Right ventricle myocardium superior (tissue), 1 donor: ENCODE data around the gene NBAS. TPM values are rescaled to one million over a fixed set of nuclear protein-coding genes. Genes with fewer than 3 reads are reported as not detected.
A peak's percentile ranks its signal among the peaks of the same experiment; 100 is the strongest.
"Not testable (repeated sequence)": the region's sequence is repeated elsewhere in the genome, so short reads cannot be mapped to it uniquely, and the experiment has no call there.

Experiments
- ATAC-seq: fragments of 200-7000 bp; cut with Tn5 transposase; one replicate; pipeline ENCODE4 v1.9.1; 2020; ENCODE audit warnings: mild to moderate bottlenecking; ENCODE audit not compliant: poor library complexity
- DNase-seq: peaks from one replicate; pipeline ENCODE4 v3.0.0-alpha.2; 2020
- intact Hi-C: fragments of 100-400 bp; cut with DNase I; formaldehyde crosslinking; loops from one replicate; pipeline ENCODE4 v1.11.2; 2022
- total RNA-seq: library from RNA; stranded (reverse); fragmentation: NEBNext Ultra II Directional; extraction: Animal tissue kit (Norgen Biotek cat#: 25700); gene quantifications from one replicate; pipeline ENCODE4 v1.2.1, GENCODE V29; 2021
- donor health status: DM: no; HTN: yes; CAD: no; lungs with severe emphysema.

NBAS gene
- total RNA-seq, 1 donor from 2014 or later: 60.7 TPM

- intact Hi-C loops: no loop called here
- ATAC-seq (no peak), DNase-seq (no peak)
These were observed 334.5 kb downstream of the NBAS start for GRCh38 chr2:15226661-15227060.

- intact Hi-C loops: no loop called here
- ATAC-seq (no peak), DNase-seq (no peak)
These were observed 336.0 kb downstream of the NBAS start for GRCh38 chr2:15225131-15225530.

- ATAC-seq: no peak
- no peak for DNase-seq
- intact Hi-C loops: no loop called here
These were observed 336.5 kb downstream of the NBAS start for GRCh38 chr2:15224641-15225040.

- intact Hi-C loops: no loop called here
- ATAC-seq (peak; percentile 39), DNase-seq (no peak)
These were observed 337.2 kb downstream of the NBAS start for GRCh38 chr2:15223887-15224286.

- DNase-seq (no peak), ATAC-seq (no peak)
- intact Hi-C loops: no loop called here
These were observed 338.3 kb downstream of the NBAS start for GRCh38 chr2:15222856-15223255.

GRCh38 chr2:15220603-15221002, 340.5 kb downstream of the NBAS start:
- ATAC-seq (no peak), DNase-seq (no peak)
- intact Hi-C loops: no loop called here

GRCh38 chr2:15218423-15219086, 342.6 kb downstream of the NBAS start:
- intact Hi-C loops: no loop called here
- ATAC-seq (no peak), DNase-seq (no peak)

- intact Hi-C loops: no loop called here
- DNase-seq: no peak
These were observed 348.9 kb downstream of the NBAS start for GRCh38 chr2:15212249-15212648.

GRCh38 chr2:15210542-15210941, 350.6 kb downstream of the NBAS start:
- ATAC-seq, intact Hi-C loops: not testable (repeated sequence)

More at GRCh38 chr2:15212249-15212648, 348.9 kb downstream of the NBAS start:
- ATAC-seq: no peak

GRCh38 chr2:15206419-15206818, 354.7 kb downstream of the NBAS start:
- intact Hi-C loops: no loop called here

More at GRCh38 chr2:15210542-15210941, 350.6 kb downstream of the NBAS start:
- DNase-seq: not testable (repeated sequence)

GRCh38 chr2:15205562-15205961, 355.6 kb downstream of the NBAS start:
- DNase-seq (no peak), ATAC-seq (no peak)
- intact Hi-C loops: no loop called here

More at GRCh38 chr2:15206419-15206818, 354.7 kb downstream of the NBAS start:
- DNase-seq (no peak), ATAC-seq (no peak)

GRCh38 chr2:15201009-15201408, 360.1 kb downstream of the NBAS start:
- no peak for ATAC-seq
- no peak for DNase-seq
- intact Hi-C loops: no loop called here

- intact Hi-C loops: no loop called here
- ATAC-seq (no peak), DNase-seq (no peak)
These were observed 360.6 kb downstream of the NBAS start for GRCh38 chr2:15200581-15200980.

- ATAC-seq: no peak
- intact Hi-C loops: no loop called here
These were observed 363.1 kb downstream of the NBAS start for GRCh38 chr2:15198051-15198450.

GRCh38 chr2:15195813-15196212, 365.3 kb downstream of the NBAS start:
- intact Hi-C loops: no loop called here
- DNase-seq (no peak), ATAC-seq (no peak)

More at GRCh38 chr2:15198051-15198450, 363.1 kb downstream of the NBAS start:
- DNase-seq: no peak

- DNase-seq: no peak
- ATAC-seq: no peak
- intact Hi-C loops: no loop called here
These were observed 369.3 kb downstream of the NBAS start for GRCh38 chr2:15191789-15192188.

- no peak for ATAC-seq
- no peak for DNase-seq
- intact Hi-C loops: no loop called here
These were observed 371.9 kb downstream of the NBAS start for GRCh38 chr2:15189216-15189615.

GRCh38 chr2:15187702-15188101, 373.4 kb downstream of the NBAS start:
- intact Hi-C loops: no loop called here
- DNase-seq: no peak
- ATAC-seq: no peak

- intact Hi-C loops: no loop called here
- DNase-seq: no peak
- no peak for ATAC-seq
These were observed 375.0 kb downstream of the NBAS start for GRCh38 chr2:15186118-15186517.

GRCh38 chr2:15184491-15184890, 376.6 kb downstream of the NBAS start:
- no peak for ATAC-seq
- DNase-seq: no peak
- intact Hi-C loops: no loop called here

- intact Hi-C loops: no loop called here
- no peak for DNase-seq
- no peak for ATAC-seq
These were observed 378.9 kb downstream of the NBAS start for GRCh38 chr2:15182275-15182674.
